Hematopoietic multipotent progenitor cell (in vitro differentiated cells): ENCODE data around the gene PARD3. TPM values are rescaled to one million over a fixed set of nuclear protein-coding genes. Genes with fewer than 3 reads are reported as not detected.
A peak's percentile ranks its signal among the peaks of the same experiment; 100 is the strongest.

ENCODE experiments used
- DNase-seq, 3 donors: peaks; one replicate each; pipeline ENCODE4 v3.0.0-alpha.2; 2011 to 2015; ENCODE audit warnings: low read depth in 2 of 3, low spot score in 2 of 3
- total RNA-seq: library from RNA; depleted of rRNA; stranded (reverse); fragments of >200 nt; gene quantifications from one replicate; pipeline ENCODE4 v1.2.3, GENCODE V29; 2012

PARD3 gene
- total RNA-seq, 1 donor: 3.2 TPM

GRCh38 chr10:34826221-34826620 lies 11.1 kb upstream of the PARD3 start:
- DNase-seq: no peak

- DNase-seq: no peak
Observed at GRCh38 chr10:34825414-34825813, 10.3 kb upstream of the PARD3 start.

GRCh38 chr10:34824870-34825269 lies 9.8 kb upstream of the PARD3 start:
- DNase-seq: peak in 1 of 3 donors; percentile 13

GRCh38 chr10:34821587-34822585 lies 6.8 kb upstream of the PARD3 start:
- no peak for DNase-seq

- DNase-seq: no peak
Observed at GRCh38 chr10:34817586-34817985, 2.5 kb upstream of the PARD3 start.

- no peak for DNase-seq
Observed at GRCh38 chr10:34817054-34817453, 2.0 kb upstream of the PARD3 start.

GRCh38 chr10:34816501-34817002 lies 1.5 kb upstream of the PARD3 start:
- peak in 1 of 3 donors; percentile 7 for DNase-seq

GRCh38 chr10:34816085-34816496 lies 995 bp upstream of the PARD3 start:
- peak in 2 of 3 donors; percentile 7 to 16 for DNase-seq

- no peak for DNase-seq
Observed at GRCh38 chr10:34814913-34815184, 247 bp downstream of the PARD3 start.

- peak in 1 of 3 donors; percentile 7 for DNase-seq
Observed at GRCh38 chr10:34814223-34814912, 728 bp downstream of the PARD3 start.

GRCh38 chr10:34813626-34814222 lies 1.4 kb downstream of the PARD3 start:
- DNase-seq: no peak

GRCh38 chr10:34812771-34813170 lies 2.3 kb downstream of the PARD3 start:
- DNase-seq: no peak

GRCh38 chr10:34811968-34812514 lies 3.1 kb downstream of the PARD3 start:
- DNase-seq: no peak

GRCh38 chr10:34811126-34811967 lies 3.7 kb downstream of the PARD3 start:
- DNase-seq: no peak

GRCh38 chr10:34809796-34810195 lies 5.3 kb downstream of the PARD3 start:
- DNase-seq: no peak

GRCh38 chr10:34808801-34809745 lies 6.0 kb downstream of the PARD3 start:
- DNase-seq: peak in 1 of 3 donors; percentile 26

GRCh38 chr10:34808336-34808735 lies 6.8 kb downstream of the PARD3 start:
- no peak for DNase-seq

GRCh38 chr10:34804306-34804705 lies 10.8 kb downstream of the PARD3 start:
- no peak for DNase-seq

GRCh38 chr10:34802692-34803091 lies 12.4 kb downstream of the PARD3 start:
- no peak for DNase-seq
